Osteoblast (primary cell): ENCODE data around the gene SMG7. TPM values are rescaled to one million over a fixed set of nuclear protein-coding genes. Genes with fewer than 3 reads are reported as not detected.

Experiments used
- DNase-seq: peaks from one replicate; pipeline ENCODE4 v3.0.0; 2011; ENCODE audit warnings: low spot score, mixed read lengths; ENCODE audit not compliant: insufficient read length; ENCODE audit errors: missing footprints
- H2AFZ ChIP-seq: 2 replicates; pipeline ENCODE4 v1.6.0; 2011; ENCODE audit warnings: mild to moderate bottlenecking, low read length
- H3K27ac ChIP-seq: 2 replicates; pipeline ENCODE4 v1.5.1; 2011; ENCODE audit warnings: mild to moderate bottlenecking, low read depth, low read length, moderate library complexity
- H3K27me3 ChIP-seq: 2 replicates; pipeline ENCODE4 v1.6.0; 2012; ENCODE audit warnings: mild to moderate bottlenecking, control low read depth, inconsistent platforms, low read length, moderate library complexity; ENCODE audit not compliant: insufficient read depth
- H3K36me3 ChIP-seq: 2 replicates; pipeline ENCODE4 v1.5.1; 2011; ENCODE audit warnings: mild to moderate bottlenecking, low read length, control low read depth, moderate library complexity; ENCODE audit not compliant: insufficient read depth
- H3K4me1 ChIP-seq: 2 replicates; pipeline ENCODE4 v1.5.1; 2011; ENCODE audit warnings: mild to moderate bottlenecking, low read length, control low read depth, moderate library complexity; ENCODE audit not compliant: insufficient read depth
- H3K4me2 ChIP-seq: 2 replicates; pipeline ENCODE4 v1.6.0; 2011; ENCODE audit warnings: mild to moderate bottlenecking, low read length; ENCODE audit not compliant: insufficient read depth
- H3K4me3 ChIP-seq: fragments of 200-600 bp; sonication (generic); 3 replicates; pipeline ENCODE4 v1.5.1; 2012; ENCODE audit warnings: mild to moderate bottlenecking, low read length, inconsistent platforms; ENCODE audit not compliant: insufficient read depth
- H3K79me2 ChIP-seq: 2 replicates; pipeline ENCODE4 v1.6.0; 2012; ENCODE audit warnings: mild to moderate bottlenecking, low read length, control low read depth, inconsistent platforms; ENCODE audit not compliant: insufficient read depth
- H3K9me3 ChIP-seq: 2 replicates; pipeline ENCODE4 v1.5.1; 2011; ENCODE audit warnings: low read depth, low read length, control low read depth
- H4K20me1 ChIP-seq: 2 replicates; pipeline ENCODE4 v1.6.0; 2012; ENCODE audit warnings: mild to moderate bottlenecking, low read length, control low read depth; ENCODE audit not compliant: insufficient read depth
- CTCF ChIP-seq: IDR thresholded peaks from 2 replicates; pipeline ENCODE4 v1.5.1; 2011; ENCODE audit warnings: mild to moderate bottlenecking, low read depth, low read length, moderate library complexity; ENCODE audit errors: extremely low read depth
- total RNA-seq: library from RNA; depleted of rRNA; stranded (reverse); fragments of >200 nt; gene quantifications from 2 replicates; pipeline ENCODE4 v1.2.3, GENCODE V29; 2012

The SMG7 gene
- total RNA-seq, 1 donor: 25.0 TPM

- no peaks in the 10 kb centered on the region for H3K9me3 ChIP-seq
- no peaks in the 10 kb centered on the region for H3K4me1 ChIP-seq
- no peaks in the 10 kb centered on the region for H3K27me3 ChIP-seq
- TF ChIP-seq CTCF: no peak
- H4K20me1 ChIP-seq: peaks cover 61% of the 10 kb centered on the region
- H3K4me3 ChIP-seq: no peak overlapping the region
- no peak for DNase-seq
- peaks cover 92% of the 10 kb centered on the region for H3K79me2 ChIP-seq
- H3K27ac ChIP-seq: no peak overlapping the region
- H3K36me3 ChIP-seq: no peaks in the 10 kb centered on the region
- H2AFZ ChIP-seq: no peak overlapping the region
- no peak overlapping the region for H3K4me2 ChIP-seq
Measured at GRCh38 chr1:183487674-183488442, 15.6 kb downstream of the SMG7 start.

GRCh38 chr1:183490932-183491331 is 18.6 kb downstream of the SMG7 start:
- Histone ChIP-seq H3K4me2 (no peak overlapping the region), H2AFZ (no peak overlapping the region), H3K79me2 (peaks cover 85% of the 10 kb centered on the region), H3K4me3 (no peak overlapping the region), H3K27me3 (no peaks in the 10 kb centered on the region), H3K27ac (no peak overlapping the region), H4K20me1 (peaks cover 53% of the 10 kb centered on the region), H3K9me3 (no peaks in the 10 kb centered on the region), H3K4me1 (peaks cover 3% of the 10 kb centered on the region), H3K36me3 (no peaks in the 10 kb centered on the region)
- no peak for DNase-seq
- TF ChIP-seq CTCF: no peak

GRCh38 chr1:183493540-183494245 is 21.4 kb downstream of the SMG7 start:
- Histone ChIP-seq H3K4me3 (no peak overlapping the region), H3K4me2 (no peak overlapping the region), H2AFZ (no peak overlapping the region), H3K9me3 (no peaks in the 10 kb centered on the region), H3K4me1 (peaks cover 3% of the 10 kb centered on the region), H3K27ac (no peak overlapping the region), H3K79me2 (peaks cover 85% of the 10 kb centered on the region), H3K36me3 (no peaks in the 10 kb centered on the region), H4K20me1 (peaks cover 46% of the 10 kb centered on the region), H3K27me3 (no peaks in the 10 kb centered on the region)
- no peak for DNase-seq
- TF ChIP-seq CTCF: no peak

GRCh38 chr1:183495420-183495819 is 23.1 kb downstream of the SMG7 start:
- no peak for TF ChIP-seq CTCF
- Histone ChIP-seq H3K4me2 (no peak overlapping the region), H3K4me1 (peaks cover 3% of the 10 kb centered on the region), H3K36me3 (no peaks in the 10 kb centered on the region), H3K27me3 (no peaks in the 10 kb centered on the region), H3K4me3 (no peak overlapping the region), H4K20me1 (peaks cover 44% of the 10 kb centered on the region), H2AFZ (no peak overlapping the region), H3K27ac (no peak overlapping the region), H3K79me2 (peaks cover 86% of the 10 kb centered on the region), H3K9me3 (no peaks in the 10 kb centered on the region)
- DNase-seq: no peak
